GM23248 (cell line): ENCODE measurements around the gene PERP.

ENCODE experiments used
- EZH2 ChIP-seq: fragments of 200-600 bp; sonication (generic); IDR thresholded peaks from 2 replicates; pipeline ENCODE4 v1.6.1; 2018; ENCODE audit warnings: antibody characterized with exemption, mild to moderate bottlenecking; ENCODE audit not compliant: insufficient read depth, poor library complexity, severe bottlenecking
- EZH2phosphoT487 ChIP-seq: fragments of 200-600 bp; sonication (generic); IDR thresholded peaks from 2 replicates; pipeline ENCODE4 v1.6.1; 2018; ENCODE audit warnings: antibody characterized with exemption, moderate library complexity, mild to moderate bottlenecking, low read depth; ENCODE audit not compliant: insufficient read depth

GRCh38 chr6:138082232-138082631, 25.0 kb downstream of the PERP start:
- TF ChIP-seq EZH2phosphoT487 (no peak), EZH2 (no peak)
